HG03342 (cell line): ENCODE data around the gene NELFB.

Experiments
- ATAC-seq: cut with Tn5 transposase; IDR thresholded peaks from one replicate; pipeline ENCODE4 v1.9.1; 2021; ENCODE audit warnings: mild to moderate bottlenecking, moderate library complexity; ENCODE audit not compliant: unreplicated experiment

Gene NELFB

DNA sequence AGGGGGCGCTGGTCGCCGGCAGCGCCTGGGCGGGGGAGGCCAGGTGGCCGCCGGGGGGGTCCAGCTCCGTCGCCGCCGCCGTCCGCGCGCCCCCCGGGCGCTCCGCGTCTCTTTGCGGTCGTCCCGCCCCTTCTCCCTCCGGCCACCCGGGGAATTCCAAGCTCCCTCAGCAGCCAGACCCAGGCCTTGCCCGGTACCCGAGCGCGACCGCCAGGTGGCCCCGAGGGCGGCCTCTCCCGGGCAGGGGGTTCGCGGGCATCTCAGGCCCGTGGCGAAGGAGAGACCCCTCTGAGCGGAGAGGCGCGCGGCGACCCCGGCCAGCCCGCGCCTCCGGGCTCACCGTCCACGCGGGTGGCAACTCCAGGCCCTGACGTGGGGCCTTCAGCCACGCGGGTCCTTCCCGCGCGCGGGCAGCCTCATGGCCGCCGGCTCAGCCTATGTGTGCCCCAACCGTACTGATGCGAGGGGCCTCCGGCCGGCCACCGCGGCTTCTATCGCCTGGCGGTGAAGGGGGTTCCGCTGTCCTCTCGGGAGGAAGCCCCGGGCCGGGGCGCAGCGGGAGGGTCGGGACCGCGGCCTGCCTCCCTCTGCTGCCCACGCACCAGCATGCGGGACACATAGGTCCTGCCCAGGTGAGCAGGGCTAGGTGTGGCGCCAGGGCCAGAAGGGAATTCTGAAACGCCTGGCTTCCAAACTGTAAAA lies 47.5 kb downstream of the NELFB start:
- peak; percentile 44 for ATAC-seq

DNA sequence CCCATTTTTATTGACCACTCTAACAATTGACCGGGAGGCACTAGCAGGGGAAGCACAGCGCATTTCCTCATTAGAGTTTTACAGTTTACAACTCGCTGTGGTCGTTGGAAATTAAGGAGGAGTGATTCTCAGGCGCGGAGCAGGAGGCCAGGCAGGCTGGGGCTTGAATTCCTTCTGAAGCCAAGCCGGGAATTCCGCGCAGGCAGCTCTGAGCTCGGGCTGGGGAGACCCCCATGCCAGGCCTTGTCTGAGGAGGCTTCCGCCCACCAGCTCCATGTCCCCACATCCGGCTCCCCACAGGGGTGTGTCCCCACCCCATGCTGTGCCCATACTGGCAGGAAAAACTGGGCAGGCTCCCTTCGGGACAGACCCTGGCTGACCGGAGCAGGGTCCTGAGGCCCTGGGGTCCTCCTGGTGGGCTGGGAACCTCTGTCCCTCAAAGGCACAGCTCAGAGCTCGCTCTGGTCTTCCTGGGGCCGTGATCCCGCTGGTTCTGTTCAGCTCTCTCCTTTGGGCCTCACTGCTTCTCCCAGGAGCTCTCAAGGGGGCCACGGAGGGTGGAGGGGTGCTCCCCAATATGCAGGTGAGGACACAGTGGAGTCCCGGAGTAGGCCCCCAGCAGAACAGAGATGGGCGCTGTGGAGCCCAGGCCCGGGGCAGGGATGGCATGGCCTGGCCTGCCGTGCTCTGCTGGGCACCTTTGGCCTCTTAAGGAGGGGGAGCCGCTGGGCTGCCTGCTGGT lies 48.2 kb downstream of the NELFB start:
- no peak for ATAC-seq

DNA sequence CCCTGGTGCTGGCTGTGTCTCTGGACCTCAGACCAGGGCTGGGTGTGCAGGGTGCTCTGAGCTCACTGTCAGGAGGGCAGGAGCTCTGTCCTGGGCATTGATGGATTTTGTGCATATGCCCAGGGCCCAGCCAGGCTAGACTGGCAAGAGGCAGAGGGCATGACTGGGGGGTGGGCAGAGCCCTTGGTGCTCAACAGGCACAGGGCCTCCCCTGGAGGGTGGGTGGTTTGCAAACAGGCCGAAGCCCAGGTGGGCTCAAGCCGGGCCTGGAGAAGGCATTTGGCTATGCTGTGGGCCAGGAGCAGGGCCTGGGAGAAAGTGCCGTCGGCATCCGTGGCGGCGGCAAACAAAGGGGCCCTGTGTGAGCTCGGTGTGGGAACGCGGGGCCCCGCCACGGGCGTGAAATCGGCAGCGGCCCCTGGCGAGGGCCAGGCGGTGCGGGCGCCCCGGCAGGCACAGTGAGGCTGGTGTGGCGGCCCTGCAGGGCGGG lies 48.8 kb downstream of the NELFB start:
- no peak for ATAC-seq

DNA sequence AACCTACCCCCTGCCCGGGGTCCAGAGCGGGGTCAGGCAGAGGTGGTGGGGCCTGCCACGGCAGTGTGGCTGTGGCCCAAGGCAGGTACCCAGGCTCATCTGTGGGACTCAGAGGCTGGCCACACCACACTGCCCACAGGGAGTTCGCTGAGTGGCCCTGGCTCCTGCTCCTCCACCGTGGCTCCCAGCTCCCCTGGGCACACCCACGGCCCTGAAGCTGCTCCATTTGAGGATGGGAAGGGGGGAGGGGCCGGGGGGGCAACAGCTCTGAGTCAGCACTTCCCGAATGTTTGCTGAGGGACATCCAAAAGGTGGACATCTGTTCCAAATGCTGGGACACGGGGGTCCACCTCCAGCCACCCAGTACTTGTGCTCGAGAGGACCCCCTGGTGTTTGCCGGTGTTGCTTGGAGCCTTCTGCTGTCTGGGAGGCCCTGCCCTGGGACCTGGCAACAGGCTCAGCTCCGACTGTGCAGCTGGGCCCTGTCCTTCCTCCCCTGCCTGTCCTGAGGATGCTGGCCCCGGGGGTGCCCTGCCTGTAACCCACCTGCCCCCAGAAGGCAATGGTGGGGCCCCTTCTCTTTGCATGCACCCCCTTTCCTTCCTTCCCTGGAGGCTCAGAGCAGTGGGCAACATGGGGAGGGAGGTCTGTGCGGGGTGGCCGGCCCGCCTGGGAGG lies 49.4 kb downstream of the NELFB start:
- ATAC-seq = no peak

DNA sequence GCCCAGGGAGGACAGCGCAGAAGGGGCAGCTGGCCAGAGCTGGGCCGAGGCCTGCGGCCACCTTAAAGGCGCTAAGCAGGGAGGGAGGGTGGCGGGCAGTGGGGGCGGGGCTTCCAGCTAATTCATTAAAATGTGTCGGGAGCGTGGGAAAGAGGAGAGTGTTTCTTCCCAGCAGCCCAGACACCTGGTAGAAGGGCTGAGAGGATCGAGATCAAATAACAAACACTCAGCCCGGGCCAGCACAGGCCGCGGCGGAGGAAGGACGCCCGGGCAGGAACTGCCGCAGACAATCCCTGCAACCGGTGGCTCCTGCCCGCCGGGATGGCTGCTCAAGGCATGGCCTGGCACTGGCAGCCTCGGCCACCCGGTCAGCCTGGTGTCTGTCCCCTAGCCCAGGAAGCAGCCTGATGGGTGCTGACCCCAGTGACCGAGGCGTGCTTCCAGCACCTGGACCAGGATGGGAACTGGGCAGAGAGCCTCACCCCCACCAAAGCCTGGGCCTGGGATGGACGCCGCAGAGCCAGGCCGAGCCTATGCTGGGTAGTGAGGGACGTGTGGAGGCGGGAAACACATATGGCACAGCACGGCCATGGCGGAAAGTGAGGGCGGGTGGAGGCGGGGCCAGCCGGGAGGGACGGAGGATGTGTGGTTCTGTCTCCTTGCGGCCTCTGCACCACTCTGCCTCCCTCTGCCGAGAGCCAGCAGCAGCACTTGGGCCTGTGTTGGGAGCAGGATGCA lies 50.1 kb downstream of the NELFB start:
- no peak for ATAC-seq

DNA sequence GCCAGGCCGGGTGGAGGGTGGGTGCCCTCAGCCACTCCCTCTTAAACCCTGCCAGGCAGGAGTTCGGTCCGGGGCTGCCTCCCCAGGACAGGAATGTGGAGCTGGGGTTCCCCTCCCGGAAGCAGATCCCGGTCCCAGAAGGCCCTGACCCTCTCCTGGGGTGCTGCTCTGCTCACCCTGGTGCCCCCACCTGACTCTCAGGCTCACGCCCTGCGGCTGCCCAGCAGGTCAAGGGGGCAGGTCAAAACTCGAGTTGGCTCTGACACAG lies 50.6 kb downstream of the NELFB start:
- no peak for ATAC-seq

DNA sequence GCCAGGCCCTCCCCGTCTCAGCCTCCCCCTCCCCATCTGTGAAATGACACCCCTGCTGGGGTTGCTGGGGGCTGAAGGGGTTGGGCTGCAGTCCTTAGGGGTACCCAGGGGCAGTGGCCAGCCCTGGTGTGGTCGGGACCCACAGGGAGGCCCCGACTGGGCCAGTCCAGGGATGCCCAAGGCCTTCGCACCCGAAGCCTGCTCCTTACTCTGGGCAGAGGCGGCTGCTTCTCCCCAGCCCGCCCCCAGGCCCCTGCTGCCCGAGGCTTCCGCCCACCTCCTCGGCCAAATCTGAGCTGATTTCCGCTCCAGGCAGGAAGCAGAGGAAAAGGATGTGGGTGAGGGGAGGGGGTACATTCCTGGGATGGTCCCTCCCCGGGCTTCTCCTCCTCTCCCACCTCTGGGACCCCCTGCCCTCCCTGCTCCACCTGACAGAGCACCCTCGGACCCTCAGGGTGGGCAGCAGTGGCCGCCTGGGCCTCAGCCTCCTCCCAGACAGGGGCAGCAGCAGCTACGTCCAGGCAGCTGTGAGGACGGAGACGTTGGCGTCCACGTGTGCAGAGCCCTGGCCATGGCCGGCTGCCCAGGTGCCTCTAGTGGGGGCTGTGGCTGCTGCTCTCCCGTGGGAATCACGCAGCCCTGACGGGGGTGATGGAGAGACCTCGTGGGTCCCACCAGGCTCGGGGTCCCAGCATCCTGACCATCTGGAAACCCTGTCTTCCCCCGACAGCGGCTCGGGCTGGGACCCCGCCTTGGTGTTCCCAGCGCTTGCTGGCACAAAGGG lies 51.1 kb downstream of the NELFB start:
- ATAC-seq = no peak

DNA sequence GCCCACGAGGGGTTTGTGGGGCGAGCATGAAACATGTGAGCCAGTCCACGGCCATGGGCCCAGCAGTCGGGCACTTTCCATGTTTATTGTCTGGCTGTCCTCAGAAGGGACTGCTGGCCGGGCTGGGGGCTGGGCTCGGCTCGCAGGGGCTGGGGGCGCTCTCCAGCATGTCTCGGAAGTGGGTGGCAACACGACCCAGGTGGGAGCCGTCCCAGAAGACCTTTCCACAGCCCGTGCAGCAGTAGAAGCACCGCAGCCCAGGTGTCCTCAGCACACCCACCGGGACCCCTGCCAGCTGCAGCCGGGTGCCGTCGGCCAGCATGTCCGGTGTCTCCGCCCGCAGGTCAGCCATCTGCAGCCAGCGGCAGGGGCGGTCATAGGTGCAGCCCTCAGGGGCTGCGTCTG lies 51.7 kb downstream of the NELFB start:
- ATAC-seq = no peak

DNA sequence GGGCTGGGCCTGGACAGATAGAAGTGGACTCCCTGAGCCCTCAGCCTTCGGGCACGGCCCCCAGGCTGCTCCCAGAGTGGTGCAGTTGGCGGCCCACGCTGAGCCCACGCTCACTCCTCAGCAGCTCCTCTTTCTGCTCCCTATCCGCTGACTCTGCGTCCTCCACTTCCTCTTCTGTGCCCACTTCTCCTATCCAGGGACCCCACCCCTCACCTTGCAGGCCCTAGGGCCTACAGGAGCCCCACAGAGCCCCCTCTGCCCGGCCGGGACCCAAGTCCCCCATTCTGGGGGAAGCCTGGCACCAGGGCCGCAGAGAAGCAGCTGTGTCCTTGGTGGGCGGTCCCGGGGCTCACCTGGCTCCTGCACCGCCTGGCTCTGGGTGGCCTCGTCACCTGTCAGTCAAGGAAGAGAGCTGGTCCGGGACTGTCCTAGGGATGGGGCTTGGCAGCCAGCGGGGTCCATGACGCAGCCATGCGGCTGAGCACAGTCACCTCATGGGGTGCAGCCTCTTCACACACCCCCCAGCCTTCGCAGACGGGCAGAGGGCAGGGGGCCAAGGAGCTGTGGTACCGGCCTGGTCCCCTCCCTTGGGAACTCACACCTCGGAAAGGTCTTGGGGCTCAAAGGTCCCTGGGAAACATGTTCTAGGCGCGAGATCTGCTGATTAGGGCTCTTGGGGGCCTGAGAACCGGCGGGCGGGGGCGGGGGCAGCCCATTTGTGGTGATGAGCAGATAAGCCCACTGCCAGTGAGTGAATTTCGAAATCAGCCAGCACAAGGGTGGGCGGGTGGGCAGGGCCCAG lies 52.3 kb downstream of the NELFB start:
- ATAC-seq = no peak

DNA sequence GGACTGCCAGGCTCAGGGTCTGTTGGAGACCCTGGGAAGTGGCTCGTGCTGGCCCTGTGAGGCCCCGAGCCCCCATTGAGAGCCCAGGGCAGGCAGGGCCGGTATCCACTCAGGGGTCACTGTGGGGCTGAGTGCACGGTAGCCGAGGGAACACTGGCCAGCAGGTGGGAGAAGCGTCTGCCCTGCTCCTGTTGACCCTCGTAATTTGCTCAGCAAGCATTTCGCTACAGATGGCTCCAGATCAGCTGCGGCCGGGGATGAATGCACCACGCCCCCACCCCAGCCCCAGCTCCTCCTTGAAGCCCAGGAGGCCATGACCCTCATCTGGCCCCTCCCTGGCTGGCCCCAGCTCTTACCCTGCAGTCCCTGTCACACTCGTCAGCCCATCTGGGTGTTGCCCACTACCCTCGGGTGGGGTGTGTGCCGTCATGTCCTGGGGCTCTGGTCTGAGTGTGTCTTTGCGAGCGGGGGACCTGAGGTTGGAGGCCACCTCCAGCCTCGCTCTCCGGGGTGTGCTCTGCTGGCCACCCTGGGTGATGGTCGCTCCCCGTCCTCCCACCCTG lies 53.0 kb downstream of the NELFB start:
- ATAC-seq = no peak

DNA sequence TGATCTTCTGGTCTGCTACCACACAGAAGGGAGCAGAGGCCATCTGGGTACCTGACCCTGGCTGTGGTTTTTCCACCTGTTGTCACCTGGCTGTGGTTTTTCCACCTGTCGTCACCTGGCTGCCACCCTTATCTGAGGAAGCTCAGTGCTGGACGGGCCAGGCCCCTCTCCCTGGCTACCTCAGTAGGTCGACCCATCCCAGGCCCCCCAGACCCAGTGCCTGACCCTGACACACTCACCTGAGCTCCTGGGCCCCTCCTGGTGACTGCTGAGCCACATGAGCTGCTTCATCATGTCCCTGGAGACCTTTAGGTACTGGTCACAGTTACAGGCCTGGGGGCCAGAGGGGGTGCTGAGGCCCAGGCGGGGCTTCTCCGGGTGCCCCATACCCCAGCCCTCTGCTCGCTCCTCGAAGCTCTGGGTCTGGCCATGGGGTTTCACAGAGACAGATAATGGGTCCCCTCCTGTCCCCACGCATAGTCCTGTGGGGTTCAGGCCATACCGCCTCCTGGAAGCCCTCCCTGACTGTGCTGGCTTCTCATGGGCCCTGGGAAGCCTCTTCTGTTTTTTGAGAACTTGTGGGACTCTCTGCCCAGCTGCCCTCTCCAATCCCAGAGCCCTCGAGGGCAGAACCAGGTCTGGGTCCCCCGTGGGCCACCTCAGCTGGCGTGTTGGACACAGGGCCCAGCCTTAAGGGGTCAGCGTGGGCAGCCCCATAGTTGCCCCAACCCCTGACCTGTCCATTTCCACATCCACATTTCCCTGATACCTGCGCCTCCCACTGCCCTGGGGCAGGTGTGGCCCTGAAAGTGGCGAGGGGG lies 54.5 kb downstream of the NELFB start:
- ATAC-seq = no peak

DNA sequence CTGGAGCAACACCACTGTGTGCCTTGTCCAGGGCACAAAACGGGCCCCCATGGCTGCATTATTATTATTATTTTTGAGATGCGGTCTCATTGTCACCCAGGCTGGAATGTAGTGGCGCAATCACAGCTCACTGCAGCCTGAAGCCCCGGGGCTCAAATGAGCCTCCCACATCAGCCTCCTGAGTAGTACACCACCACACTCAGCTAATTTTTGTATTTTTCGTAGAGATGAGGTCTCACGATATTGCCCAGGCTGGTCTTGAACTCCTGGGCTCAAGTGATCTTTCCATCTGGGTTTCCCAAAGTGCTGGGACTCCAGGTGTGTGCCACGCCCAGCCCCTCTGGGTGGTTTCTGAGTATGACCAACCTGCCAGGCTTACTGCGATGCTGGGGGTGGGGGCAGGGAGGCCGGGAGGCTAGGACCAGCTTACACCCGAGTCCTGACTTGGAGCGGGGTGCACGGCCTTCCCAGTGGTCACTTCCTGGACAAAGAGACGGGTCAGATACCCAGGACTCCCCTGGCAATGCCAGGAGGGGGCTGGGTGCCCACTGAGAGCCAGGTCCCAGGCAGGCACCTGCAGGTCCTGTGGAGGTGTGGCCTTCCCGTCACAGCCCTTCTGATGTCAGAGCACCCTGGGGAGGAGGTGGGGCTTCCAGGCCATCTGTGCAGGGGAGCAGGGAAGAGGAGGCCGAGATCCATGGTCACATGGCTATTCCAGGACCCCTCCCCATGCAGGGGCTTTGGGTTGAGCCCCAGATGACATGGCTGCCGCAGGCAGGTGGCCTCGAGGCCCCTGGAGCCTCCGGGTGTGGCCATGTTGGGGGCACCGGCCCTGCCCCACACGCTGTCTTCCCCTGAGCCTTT lies 55.3 kb downstream of the NELFB start:
- ATAC-seq = no peak

DNA sequence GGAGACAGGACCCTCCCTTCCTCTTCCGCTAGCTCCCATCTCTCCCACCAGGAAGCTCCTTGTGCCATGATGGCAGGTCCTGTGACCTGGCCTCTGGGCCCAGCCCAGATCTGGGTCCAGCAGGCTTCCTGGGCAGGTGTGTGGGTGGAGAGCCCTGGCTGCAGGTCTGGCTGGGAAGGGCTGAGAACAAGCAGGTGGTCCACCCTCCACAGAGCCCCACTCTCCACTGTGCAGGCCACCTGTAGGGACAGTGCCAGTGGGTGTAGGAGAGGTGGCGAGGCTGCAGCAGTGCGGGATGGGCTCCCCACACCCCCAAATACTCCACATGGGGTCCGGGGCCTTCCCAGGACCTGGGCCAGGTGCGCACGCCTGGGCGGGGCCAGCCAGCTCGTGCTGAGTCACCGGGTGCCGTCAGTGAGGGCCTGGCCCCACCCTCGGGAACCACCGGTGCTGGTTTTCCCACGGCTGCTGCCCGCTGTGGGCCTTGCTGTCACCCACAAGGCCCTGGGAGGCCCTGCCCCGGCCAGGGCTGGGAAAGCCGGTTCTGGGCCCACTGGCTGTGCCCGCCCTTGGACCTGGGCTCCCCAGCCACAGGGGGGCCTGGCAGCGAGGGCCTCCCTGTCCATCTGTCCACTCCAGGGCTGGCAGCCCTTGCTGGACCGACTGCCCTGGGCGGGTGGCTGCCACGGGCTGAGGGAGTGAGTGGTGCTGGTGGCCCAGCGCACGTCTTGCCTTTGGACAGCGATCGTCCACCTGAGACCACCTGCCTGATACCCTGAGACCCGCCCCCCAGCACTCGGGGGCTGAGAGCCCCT lies 56.3 kb downstream of the NELFB start:
- ATAC-seq = no peak

DNA sequence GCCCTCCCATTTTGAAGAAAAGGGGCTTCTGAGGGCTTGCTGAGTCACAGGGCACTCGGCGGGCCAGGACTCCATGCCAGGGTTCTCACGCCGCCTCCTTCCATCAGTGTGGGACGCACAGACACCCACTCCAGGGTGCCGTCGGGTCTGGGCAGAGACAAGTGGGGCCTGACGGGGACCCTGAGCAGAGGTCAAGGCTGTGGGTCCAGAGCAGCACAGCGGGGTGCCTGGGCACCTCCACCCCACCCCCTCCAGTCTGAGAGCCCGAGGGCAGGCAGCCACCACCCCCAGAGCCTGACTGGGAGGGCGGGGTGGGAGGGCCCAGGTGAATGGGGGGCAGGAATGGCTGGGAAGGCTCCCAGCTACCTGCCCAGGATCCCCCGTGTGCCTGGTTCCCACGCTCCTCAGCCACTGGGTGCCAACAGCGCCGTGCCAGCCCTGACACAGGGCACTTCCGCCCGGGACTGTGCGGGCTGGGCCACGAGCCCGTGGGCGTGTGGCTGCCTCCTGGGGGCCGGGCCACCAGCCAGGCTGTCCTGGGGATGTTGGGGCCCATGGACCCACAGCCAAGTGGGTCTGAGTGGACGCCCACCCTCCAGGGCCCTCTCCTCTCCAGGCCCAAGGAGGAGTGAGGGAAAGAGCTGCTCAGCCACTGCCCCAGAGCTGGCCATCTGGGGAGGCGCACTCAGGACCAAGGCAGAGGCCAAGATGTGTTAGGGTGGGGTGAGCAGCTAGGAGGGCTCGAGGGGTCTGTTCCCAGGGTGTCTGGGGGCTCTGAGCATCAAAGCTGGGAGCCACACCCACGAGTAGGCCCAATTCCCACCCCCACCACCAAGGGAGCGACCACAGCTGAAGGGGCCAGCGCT lies 57.1 kb downstream of the NELFB start:
- no peak for ATAC-seq

DNA sequence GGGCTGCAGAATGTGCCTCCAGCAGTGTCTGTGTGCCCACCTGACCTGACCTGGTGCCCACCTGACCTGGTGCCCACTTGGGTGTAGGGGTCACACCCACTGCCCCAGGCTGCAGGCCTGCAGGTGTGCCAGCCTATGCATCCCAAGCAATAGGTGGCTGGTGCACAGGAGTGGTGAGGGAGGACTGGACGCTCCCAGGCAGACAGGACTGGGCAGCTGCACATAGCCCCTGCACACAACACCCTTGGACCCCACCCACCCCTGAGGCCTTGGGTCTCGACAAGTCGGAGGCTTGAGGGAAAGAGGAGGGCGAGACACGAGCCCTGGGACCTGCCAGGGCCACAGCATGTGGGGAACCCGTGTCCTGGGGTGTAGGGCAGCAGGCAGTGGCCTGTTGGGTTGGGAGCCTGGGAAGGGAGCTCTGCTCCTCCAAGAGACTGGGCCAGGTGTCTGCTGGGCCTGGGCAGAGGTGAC lies 57.8 kb downstream of the NELFB start:
- ATAC-seq = no peak
